SIG-M5 treated with dmso at 0.1 percent for 504 hours (cell line): ENCODE measurements around the gene VPS13D.

Experiments used
- DNase-seq: peaks from one replicate; lab custom pipeline; 2025; ENCODE audit not compliant: unreplicated experiment; lab: John Stamatoyannopoulos, UW

Gene VPS13D

DNA sequence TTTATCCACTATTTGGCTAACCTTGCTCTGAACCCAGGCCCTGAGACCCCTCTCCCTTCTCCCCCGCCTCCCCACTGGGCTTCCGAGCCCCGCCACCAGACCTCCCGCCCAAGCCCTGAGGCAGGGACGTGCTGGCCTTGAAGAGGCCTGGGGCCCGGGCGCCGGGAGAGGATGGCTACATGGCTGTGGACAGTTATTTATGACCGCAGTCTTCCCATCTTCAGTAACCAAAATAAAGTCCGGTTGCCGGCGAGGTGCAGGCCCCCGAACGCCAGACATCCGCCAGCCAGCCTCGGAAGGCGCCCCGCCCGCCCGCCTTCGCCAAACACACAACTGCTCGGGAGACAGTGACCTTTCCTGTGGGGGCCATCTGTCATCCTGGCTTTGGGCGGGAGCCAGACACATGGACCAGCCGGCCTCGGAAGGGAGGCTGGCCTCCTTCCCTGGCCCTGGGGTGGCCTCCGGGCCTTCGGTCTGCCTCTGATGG is 319.2 kb downstream of the VPS13D start:
- DNase-seq = no peak

DNA sequence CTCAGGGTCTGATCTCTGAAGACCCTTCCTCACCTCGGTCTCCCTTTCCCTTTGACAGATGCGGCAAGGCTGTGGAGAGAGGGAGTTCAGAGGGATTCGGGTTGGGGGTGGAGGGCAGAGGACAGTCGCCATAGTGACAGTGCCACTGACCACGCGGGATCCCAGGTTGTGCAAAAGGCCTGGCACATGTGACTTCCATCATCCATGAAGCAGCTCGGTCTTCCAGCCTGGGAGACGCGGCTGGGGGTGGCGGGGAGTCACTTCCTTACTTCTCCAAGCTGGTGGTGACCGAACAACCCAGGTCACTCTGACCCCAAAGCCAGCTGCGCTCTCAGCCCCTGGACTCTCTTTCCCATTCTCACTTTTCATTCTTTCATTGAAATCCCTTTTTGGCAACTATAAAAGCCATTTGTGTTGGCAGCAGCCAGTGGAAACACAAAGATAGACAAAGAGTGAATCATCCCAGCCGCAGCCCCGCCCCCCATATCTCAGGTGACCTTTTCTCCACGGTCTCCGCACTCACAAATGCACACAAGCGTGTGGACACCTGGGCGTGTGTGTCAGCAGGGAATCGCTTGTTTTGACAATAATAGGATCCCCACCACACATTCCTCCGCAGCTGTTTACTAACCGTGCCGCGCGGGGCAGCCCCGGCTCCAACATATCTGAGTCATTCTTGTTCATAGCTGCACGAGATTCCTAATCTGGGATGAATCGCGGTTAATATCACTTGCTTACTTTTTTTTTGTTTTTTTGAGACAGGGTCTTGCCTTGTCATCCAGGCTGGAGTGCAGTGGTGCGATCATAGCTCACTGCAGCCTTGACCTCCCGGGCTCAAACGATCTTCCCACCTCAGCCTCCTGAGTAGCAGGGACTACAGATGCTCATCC is 319.9 kb downstream of the VPS13D start:
- no peak for DNase-seq

DNA sequence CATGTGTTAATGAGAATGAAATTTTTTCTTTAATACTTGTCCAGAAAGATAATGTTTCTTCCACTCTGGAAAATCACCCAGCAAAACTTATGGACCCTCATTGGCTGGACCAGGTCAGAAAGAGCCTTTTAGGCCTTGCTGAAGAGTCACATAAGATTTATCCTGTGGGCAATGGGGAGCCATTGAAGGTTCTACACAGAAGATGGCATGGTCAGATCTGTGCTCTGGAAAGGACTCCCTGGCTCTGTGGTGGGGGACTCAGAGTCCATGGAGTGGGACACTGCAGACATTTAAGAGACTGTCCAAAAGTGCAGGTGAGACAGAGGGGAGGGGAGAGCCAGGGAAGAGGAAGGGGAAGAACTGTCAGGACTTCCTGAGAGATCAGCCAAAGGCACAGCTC is 321.8 kb downstream of the VPS13D start:
- DNase-seq = no peak

DNA sequence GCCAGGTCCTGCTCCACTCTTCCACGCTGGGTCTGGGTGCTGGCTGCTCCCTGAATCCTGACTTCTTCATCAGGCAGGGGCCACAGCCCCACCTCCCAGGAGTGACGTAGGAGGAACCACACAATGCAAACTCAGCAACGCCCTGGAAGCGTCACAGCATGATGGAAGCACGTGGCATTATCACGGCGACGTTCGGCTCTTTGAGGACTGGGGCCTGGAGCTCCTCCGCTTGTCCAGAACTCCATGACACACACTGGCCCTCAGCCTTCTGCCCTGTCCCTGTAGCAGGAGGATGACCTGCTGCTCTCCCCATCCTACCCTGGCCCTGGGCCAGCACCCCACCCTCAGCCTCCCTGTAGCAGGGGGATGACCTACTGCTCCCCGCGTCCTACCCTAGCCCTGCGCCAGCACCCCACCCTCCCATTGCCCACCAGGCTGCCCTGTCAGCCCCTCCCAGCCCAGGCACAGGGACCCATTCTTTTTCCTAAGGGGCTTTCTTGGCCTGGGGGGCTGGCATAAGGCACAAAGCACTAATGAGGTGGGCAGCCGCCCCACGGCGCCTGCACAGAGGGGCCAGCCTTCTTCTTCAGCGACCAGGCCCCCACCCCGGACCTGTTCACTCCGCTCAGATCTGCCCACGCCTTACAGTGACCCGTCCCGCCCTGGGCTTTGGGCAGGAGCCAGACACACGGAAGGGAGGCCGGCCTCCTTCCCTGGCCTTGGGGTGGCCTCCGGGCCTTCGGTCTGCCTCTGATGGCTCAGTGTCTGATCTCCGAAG is 322.5 kb downstream of the VPS13D start:
- no peak for DNase-seq

DNA sequence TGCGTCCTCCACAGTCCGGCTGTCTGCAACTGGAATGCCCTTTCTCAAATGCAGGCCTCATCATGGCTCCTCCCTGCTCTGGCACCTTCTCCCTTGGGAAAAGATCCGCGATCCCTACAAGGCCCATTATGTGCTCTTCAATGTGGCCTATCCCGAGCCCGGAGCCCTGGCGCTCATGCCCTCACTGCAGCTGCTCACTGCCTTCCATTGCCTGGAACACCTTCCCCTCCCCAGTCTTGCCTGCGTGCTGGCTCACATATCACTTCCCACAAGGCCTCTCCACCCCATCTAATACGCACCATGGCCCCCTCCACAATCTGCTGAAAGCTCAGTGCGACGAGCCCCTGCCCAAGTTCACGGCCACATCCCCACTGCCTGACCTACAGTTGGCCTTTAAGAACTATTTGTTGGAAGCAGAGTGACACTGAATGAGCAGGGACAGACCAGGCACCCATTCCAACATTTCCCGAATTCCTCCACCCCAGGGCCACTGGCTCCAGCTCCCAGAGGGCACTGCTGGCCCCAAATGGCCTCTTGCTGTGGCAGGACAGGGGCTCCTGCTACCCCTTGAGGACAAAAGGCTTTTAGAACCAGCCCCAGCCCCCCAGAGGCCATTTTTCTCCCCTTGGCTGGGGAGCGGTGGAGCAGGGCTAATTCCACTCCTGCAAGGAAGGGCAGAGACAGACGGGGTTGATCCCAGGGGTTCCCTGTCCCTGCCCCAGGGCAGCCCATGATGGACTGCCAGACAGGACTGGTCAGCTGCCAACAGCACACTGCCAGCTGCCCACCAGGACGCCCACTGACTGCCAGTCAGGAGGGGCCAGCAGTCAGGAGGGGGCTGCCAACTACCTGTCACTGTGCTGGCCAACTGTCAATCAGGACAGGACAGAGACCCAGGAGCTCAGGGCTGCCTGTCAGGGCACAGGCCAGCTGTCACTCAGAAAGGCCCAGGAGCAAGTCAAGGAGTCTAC is 323.4 kb downstream of the VPS13D start:
- no peak for DNase-seq

DNA sequence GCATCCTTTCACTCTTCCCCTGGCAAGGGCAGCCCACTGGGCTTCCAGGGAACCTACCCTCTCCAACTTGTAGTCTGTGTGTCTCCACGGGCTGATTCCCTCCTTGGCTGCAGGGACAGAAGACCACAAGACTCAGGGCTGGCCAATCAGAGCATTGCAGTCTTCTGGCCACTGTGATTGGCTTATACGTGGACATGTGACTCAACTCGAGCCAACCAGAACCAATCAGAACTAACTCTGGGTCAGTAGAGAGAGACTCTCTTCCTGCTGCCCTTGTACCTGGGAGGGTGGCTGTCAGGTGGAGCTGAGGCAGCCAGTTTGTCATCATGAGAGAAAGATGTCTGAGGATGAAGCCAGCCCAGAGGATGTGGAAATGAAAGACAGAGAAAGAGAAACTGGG is 324.1 kb downstream of the VPS13D start:
- no peak for DNase-seq

DNA sequence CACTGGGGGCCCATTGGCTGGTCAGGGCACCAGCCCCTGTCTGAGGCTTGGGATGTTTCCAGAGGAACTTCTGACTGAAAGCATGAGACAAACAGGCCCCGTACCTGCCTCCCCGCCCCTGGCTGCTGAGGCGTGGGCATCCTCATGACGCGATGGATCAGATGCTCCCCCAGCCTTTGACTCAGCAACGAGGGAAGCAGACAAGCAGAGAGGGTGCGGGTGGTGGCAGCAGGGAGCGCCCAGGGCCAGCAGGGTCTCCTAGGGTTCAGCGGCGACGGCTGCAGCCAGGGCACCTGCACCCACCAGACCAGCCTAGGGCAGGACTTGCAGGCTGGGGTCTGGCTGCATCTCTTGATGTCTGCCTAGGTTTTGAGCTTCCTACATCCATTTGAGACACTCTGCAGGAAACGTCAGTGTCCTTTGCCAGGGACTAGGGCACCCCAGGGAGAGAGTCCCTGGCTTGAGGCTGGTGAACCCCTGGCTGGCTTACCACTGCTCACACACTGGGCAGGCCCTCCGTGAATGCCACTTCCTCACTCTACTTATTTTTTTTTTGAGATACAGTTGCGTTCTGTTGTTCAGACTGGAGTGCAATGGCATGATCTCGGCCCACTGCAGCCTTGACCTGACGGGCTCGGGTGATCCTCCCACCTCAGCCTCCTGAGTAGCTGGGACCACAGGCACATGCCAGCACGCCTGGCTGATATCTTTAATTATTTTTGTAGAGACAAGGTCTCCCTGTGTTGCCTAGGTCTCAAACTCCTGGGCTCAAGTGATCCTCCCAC is 324.9 kb downstream of the VPS13D start:
- no peak for DNase-seq

DNA sequence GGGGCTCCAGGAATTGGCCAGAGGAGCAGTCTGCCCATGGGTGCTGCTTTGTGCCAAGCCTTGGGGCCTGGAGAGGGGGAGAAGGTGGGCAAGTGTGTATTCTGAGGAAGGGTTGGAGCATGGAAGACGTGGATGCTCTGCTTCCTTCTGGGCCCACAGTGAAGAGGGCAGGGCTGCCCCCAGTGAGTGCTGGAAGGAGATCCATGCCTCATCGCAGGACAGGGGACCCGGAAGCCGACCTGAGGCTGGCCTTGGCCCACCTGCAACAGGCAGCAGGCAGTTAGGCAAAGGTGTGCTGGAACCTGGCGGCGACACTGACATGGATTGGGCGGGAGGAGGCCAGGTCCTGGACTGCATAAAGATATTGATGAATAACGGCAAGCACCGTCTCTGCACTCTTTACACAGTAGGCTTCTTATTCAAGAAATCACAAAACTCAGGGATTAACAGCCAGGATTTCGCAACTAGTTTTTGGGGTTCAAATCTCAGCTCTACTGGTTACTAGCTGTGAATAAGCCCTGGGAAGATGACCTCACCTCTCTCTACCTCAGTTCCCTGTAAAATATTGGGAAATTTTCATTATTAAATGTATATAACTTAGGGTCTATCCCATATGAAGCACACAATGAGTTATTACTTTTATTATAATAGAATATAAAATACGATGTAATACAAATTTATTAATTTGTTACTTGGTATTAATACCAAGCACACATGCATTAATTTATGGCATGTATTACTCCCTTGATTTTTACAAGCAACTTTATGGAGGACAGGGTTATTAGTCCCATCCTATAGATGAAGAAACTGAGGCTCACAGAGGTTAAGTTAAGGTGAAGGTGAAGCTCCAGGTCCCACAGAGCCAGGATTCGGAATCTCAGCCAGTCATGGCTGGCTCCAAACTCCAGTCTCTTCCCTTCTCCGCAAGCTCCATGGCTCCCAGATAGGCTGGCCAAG is 325.9 kb downstream of the VPS13D start:
- no peak for DNase-seq

DNA sequence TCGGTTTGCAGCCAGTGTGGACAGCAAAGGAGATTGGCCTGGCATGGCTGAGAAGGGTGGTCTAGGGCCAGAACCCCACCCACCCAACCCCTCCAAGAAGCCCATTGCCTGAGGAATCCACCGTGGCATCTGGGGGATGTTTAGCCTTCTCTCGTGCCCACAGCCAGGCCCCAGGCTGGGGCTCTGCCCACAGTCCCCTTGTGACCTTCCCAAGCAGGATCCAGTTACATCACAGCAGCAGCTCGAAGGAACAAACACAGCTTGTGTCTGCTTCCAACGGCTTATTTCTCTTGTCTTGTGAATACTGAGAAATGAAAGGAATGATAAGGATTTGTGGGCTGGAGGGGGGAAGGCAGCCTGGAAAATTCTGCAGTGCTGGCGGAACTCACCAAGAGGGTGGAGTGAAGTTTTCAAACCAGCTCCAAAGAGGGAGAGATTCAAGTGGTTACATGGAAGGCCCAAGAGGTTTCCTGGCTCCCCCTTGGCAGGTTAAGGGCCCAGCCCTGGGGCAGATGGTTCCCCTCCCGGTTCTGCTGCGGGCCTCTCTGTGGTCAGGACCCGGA is 326.6 kb downstream of the VPS13D start:
- no peak for DNase-seq

DNA sequence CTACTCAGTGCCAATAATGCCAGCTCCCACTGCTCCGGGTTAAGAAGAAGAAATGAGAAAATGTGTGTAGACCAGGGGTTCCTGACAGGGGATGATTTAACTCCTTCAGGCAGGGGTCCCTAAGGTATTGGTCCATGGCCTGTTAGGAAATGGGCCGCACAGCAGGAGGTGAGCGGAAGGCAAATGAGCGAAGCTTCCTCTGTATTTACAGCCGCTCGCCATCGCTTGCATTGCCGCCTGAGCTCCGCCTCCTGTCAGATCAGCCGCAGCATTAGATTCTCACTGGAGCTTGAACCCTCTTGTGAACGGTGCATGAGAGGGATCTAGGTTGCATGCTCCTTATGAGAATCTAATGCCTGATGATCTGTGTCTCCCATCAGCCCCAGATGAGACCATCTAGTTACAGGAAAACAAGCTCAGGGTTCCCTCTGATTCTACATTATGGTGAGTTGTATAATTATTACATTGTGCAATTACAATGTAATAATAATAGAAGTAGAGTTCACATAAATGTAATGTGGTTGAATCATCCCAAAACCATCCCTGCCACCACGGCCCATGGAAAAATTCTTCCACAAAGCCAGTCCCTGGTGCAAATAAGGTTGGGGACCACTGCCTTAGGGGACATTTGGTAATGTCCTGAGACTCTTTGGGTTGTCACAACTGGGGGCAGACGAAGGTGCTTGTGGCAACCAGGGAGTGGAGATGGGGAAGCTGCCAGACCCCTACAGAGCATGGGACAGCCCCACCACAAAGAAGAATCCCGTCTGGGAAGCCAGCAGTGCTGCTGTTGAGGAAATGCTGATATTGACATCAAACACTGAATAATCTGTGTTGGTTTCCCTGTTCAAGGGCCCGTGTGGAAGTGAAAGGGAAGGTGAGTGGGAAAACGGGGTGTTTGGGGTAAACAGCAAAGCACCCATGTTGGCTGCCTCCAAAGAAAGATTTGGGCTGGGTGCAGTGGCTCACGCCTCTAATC is 327.4 kb downstream of the VPS13D start:
- no peak for DNase-seq

DNA sequence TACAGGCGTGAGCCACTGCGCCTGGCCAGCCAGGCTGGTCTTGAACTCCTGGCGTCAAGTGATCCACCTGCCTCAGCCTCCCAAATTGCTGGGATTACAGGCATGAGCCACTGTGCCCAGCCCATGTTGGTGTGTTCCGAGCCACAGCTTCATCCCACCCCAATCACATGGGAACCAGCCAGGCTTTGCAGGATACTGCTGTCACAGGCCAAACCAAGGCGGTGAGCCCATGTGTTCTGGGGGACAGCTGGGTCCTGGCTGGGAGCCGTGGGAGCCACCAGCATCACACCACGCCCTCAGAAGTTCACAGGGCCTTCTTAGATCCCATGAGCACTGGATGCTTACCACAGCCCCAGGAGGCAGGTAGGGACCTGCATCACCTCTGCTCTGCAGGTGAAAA is 331.3 kb downstream of the VPS13D start:
- DNase-seq = no peak
